ENCODE measurements around the gene SLCO2A1. TPM values are rescaled to one million over a fixed set of nuclear protein-coding genes. Genes with fewer than 3 reads are reported as not detected.

The SLCO2A1 gene
- total RNA-seq, 1 donor from 2014 or later, result 18.0 TPM

- Histone ChIP-seq H3K4me1 (peaks cover 27% of the 10 kb centered on the region), H3K27me3 (ENCODE audit: low read depth) (no peaks in the 10 kb centered on the region), H3K36me3 (no peaks in the 10 kb centered on the region), H3K27ac (replicated peaks) (peak overlapping the region; percentile 19), H3K4me3 (no peak overlapping the region), H3K9me3 (replicated peaks) (no peaks in the 10 kb centered on the region)
- DNase-seq, result no peak
- intact Hi-C loops (cut with micrococcal nuclease), result no loop called here
- TF ChIP-seq, protein P1, sequence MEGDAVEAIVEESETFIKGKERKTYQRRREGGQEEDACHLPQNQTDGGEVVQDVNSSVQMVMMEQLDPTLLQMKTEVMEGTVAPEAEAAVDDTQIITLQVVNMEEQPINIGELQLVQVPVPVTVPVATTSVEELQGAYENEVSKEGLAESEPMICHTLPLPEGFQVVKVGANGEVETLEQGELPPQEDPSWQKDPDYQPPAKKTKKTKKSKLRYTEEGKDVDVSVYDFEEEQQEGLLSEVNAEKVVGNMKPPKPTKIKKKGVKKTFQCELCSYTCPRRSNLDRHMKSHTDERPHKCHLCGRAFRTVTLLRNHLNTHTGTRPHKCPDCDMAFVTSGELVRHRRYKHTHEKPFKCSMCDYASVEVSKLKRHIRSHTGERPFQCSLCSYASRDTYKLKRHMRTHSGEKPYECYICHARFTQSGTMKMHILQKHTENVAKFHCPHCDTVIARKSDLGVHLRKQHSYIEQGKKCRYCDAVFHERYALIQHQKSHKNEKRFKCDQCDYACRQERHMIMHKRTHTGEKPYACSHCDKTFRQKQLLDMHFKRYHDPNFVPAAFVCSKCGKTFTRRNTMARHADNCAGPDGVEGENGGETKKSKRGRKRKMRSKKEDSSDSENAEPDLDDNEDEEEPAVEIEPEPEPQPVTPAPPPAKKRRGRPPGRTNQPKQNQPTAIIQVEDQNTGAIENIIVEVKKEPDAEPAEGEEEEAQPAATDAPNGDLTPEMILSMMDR (IDR thresholded peaks at IDR 0.05; ENCODE audit: borderline replicate concordance), result no peak
Measured at GRCh38 chr3:133979553-133979952, 50.2 kb downstream of the SLCO2A1 start.

DNA sequence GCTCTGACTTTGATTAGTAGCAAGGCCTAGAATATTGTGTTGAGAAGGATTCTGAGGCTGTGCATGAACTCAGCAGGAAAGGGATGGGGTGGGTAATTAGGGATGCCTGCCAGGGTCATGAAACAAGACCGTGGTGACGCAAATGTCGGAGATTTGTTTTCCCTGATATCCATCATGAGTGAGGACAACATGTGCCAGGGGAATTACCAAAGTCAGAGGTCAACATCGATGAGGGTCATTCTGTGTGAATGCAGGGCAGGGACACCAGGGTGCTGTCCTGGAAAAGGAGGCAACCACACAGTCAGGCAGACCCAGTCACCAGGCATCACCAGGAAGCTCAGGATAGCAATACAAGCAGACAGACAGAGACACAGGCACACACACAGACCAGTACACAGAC lies 52.2 kb downstream of the SLCO2A1 start:
- H3K36me3 ChIP-seq, result no peaks in the 10 kb centered on the region
- no peaks in the 10 kb centered on the region for H3K27me3 ChIP-seq (ENCODE audit: low read depth)
- TF ChIP-seq, protein P1 (IDR thresholded peaks at IDR 0.05; ENCODE audit: borderline replicate concordance), result no peak
- peak overlapping the region; percentile 46 for H3K27ac ChIP-seq (replicated peaks)
- no peak for DNase-seq
- H3K4me1 ChIP-seq, result peaks cover 27% of the 10 kb centered on the region
- peaks cover 5% of the 10 kb centered on the region for H3K9me3 ChIP-seq (replicated peaks)
- intact Hi-C loops (cut with micrococcal nuclease), result no loop called here
- H3K4me3 ChIP-seq, result no peak overlapping the region

GRCh38 chr3:133973249-133973980 lies 56.3 kb downstream of the SLCO2A1 start:
- peaks cover 3% of the 10 kb centered on the region for H3K36me3 ChIP-seq
- H3K4me3 ChIP-seq, result no peak overlapping the region
- intact Hi-C loops (cut with micrococcal nuclease), result no loop called here
- H3K4me1 ChIP-seq, result peaks cover 21% of the 10 kb centered on the region
- peaks cover 14% of the 10 kb centered on the region for H3K9me3 ChIP-seq (replicated peaks)
- peaks cover 11% of the 10 kb centered on the region for H3K27me3 ChIP-seq (ENCODE audit: low read depth)
- no peak for DNase-seq
- no peak overlapping the region for H3K27ac ChIP-seq (replicated peaks)
- TF ChIP-seq, protein P1 (IDR thresholded peaks at IDR 0.05; ENCODE audit: borderline replicate concordance), result no peak

- Histone ChIP-seq H3K27me3 (ENCODE audit: low read depth) (peaks cover 14% of the 10 kb centered on the region), H3K4me1 (peaks cover 15% of the 10 kb centered on the region), H3K4me3 (no peak overlapping the region), H3K9me3 (replicated peaks) (peaks cover 14% of the 10 kb centered on the region), H3K27ac (replicated peaks) (no peak overlapping the region), H3K36me3 (peaks cover 3% of the 10 kb centered on the region)
- DNase-seq, result no peak
- TF ChIP-seq, protein P1 (IDR thresholded peaks at IDR 0.05; ENCODE audit: borderline replicate concordance), result no peak
- intact Hi-C loops (cut with micrococcal nuclease), result no loop called here
Measured at GRCh38 chr3:133972156-133972555, 57.6 kb downstream of the SLCO2A1 start.

- TF ChIP-seq, protein P1 (IDR thresholded peaks at IDR 0.05; ENCODE audit: borderline replicate concordance), result no peak
- Histone ChIP-seq H3K4me1 (peaks cover 15% of the 10 kb centered on the region), H3K27me3 (ENCODE audit: low read depth) (peaks cover 14% of the 10 kb centered on the region), H3K4me3 (no peak overlapping the region), H3K36me3 (peaks cover 3% of the 10 kb centered on the region), H3K9me3 (replicated peaks) (peaks cover 14% of the 10 kb centered on the region), H3K27ac (replicated peaks) (no peak overlapping the region)
- intact Hi-C loops (cut with micrococcal nuclease), result no loop called here
- DNase-seq, result no peak
Measured at GRCh38 chr3:133970916-133971315, 58.8 kb downstream of the SLCO2A1 start.

Measured in left ventricle myocardium inferior (tissue), 1 donor.